ENCODE measurements around the gene TRAF4. TPM values are rescaled to one million over a fixed set of nuclear protein-coding genes. Genes with fewer than 3 reads are reported as not detected.
"Not testable (repeated sequence)": the region's sequence is repeated elsewhere in the genome, so short reads cannot be mapped to it uniquely, and the experiment has no call there.

TRAF4 gene
- total RNA-seq, 2 experiments from 2014 or later: 75.9 to 80.4 TPM

DNA sequence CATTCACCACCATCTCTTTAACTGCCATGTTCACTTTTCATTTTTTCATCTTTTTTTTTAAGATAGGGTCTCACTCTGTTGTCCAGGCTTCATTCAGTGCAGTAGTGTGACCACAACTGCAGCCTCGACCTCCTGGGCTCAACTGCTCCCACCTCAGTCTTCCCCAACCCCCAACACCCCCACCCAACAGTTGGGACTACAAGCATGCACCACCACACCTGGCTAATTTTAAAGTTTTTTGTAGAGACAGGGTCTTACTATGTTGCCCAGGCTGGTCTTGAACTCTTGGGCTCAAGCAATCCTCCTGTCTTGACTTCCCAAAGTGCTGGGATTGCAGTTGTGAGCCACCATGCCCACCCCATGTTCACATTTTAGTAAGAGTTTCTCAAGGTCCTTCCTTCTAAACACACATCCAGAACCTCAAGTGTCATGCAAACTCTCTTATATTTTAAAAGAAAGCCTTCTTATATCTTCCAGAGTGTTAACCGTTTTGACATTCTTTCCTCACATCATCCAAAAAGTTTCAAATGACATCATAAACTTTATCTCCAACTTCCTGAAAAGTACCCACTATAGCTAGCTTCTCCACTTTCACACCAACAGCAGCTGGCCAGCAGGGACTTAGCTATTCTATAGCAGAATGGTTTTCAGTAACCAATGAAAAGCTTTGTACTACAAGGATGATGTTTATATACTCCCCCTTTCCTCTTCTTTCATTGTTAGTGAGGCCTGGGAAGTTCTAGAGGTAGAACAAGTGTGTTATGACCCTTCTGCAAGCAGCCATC is 49.3 kb downstream of the TRAF4 start:
- Mint-ChIP-seq H3K4me1 (ENCODE audit: low read depth) (peaks cover 29% of the 10 kb centered on the region), H3K9me3 (no peaks in the 10 kb centered on the region), H3K27me3 (ENCODE audit: low read depth) (no peaks in the 10 kb centered on the region), H3K27ac (no peak overlapping the region), H3K4me3 (no peak overlapping the region), H3K36me3 (ENCODE audit: low read depth) (no peaks in the 10 kb centered on the region)
- intact Hi-C loops (cut with micrococcal nuclease): no loop called here
- no peak for DNase-seq
- CTCF ChIA-PET: interaction anchor here (0.7 to 2.4 kb wide), 4 partner anchors 30 to 415 kb away, joined by 4 to 8 read pairs (median 4); no protein-coding TSS in a partner anchor

DNA sequence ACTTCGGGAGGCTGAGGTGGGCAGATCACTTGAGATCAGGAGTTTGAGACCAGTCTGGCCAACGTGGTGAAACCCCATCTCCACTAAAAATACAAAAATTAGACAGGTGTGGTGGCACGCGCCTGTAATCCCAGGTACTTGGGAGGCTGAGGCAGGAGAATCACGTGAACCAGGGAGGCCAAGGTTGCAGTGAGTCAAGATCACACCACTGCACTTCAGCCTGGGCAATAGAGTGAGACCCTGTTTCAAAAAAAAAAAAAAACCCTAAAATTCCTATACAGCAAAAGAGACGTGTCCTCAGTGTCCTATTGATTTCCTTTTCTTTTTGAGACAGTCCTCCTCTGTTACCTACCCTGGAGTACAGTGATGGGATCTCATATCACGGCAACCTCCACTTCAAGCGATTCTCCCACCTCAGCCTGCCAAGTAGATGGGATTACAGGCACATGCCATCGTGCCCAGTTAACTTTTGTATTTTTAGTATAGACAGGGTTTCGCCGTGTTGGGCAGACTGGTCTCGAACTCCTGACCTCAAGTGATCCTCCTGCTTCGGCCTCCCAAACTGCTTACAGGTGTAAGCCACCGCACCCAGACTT is 51.1 kb downstream of the TRAF4 start:
- H3K36me3 Mint-ChIP-seq (ENCODE audit: low read depth); H3K27me3 Mint-ChIP-seq (ENCODE audit: low read depth); H3K4me3 Mint-ChIP-seq; H3K27ac Mint-ChIP-seq; H3K9me3 Mint-ChIP-seq; DNase-seq: not testable (repeated sequence)
- intact Hi-C loops (cut with micrococcal nuclease): loop anchor here (5.0 kb wide), 1 partner anchor 37 kb away; no protein-coding TSS in a partner anchor
- CTCF ChIA-PET: interaction anchor here (2.4 kb wide), 1 partner anchor 31 kb away, joined by 8 read pairs; no protein-coding TSS in a partner anchor
- peaks cover 21% of the 10 kb centered on the region for H3K4me1 Mint-ChIP-seq (ENCODE audit: low read depth)

DNA sequence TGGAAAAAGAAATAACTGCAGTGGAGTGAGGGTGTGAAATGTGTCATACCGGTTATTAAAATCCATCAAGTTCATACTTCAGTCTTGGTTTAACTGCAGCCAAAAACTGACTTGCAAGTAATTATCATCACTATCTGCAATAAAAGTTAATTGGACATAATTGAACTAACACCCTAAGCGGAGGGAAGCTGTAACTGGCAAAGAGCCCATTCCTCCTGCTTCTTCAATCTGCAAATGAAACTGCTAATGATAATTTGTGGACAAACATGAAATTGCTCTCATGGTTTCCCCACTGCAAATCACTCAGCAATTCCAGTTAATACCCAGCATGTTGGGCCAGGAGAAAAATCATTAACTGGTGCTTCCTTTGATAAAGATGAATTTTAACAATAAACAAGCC is 52.3 kb downstream of the TRAF4 start:
- CTCF ChIA-PET: no interaction called here
- no peaks in the 10 kb centered on the region for H3K9me3 Mint-ChIP-seq
- intact Hi-C loops (cut with micrococcal nuclease): loop anchor here (5.0 kb wide), 1 partner anchor 36 kb away; no protein-coding TSS in a partner anchor
- H3K4me1 Mint-ChIP-seq (ENCODE audit: low read depth): peaks cover 15% of the 10 kb centered on the region
- H3K4me3 Mint-ChIP-seq: no peak overlapping the region
- no peak overlapping the region for H3K27ac Mint-ChIP-seq
- peaks cover 2% of the 10 kb centered on the region for H3K36me3 Mint-ChIP-seq (ENCODE audit: low read depth)
- H3K27me3 Mint-ChIP-seq (ENCODE audit: low read depth): no peaks in the 10 kb centered on the region
- DNase-seq: no peak

Other genes starting within 250 kb of the TRAF4 start
- gene FOXN1, start 237.7 kb upstream of the TRAF4 start, total RNA-seq: not detected
- 10 to 100 TPM; 48.6 to 50.3 TPM for gene UNC119, start 191.4 kb upstream of the TRAF4 start, total RNA-seq
- gene PIGS, start 172.5 kb upstream of the TRAF4 start, total RNA-seq: 10 to 100 TPM; 34.8 to 36.0 TPM
- gene ALDOC, start 167.1 kb upstream of the TRAF4 start, total RNA-seq: 10 to 100 TPM; 65.6 to 66.2 TPM
- gene SPAG5, start 145.0 kb upstream of the TRAF4 start, total RNA-seq: 100 to 1,000 TPM; 210 to 216 TPM
- 10 to 100 TPM; 15.6 TPM for gene RSKR, start 129.8 kb upstream of the TRAF4 start, total RNA-seq
- 10 to 100 TPM; 89.4 to 92.0 TPM for gene BLTP2, start 98.9 kb upstream of the TRAF4 start, total RNA-seq
- 10 to 100 TPM; 30.3 to 30.9 TPM for gene SDF2, start 82.1 kb upstream of the TRAF4 start, total RNA-seq
- 10 to 100 TPM; 50.8 to 52.1 TPM for gene SUPT6H, start 81.8 kb upstream of the TRAF4 start, total RNA-seq
- gene PROCA1, start 32.1 kb upstream of the TRAF4 start, total RNA-seq: 1 to 10 TPM; 2.1 to 3.1 TPM
- gene RAB34, start 26.1 kb upstream of the TRAF4 start, total RNA-seq: 10 to 100 TPM; 10.2 to 12.3 TPM
- 1,000 to 10,000 TPM; 2,756 to 2,921 TPM for gene RPL23A, start 24.0 kb upstream of the TRAF4 start, total RNA-seq
- 1 to 10 TPM; 4.0 to 4.6 TPM for gene TLCD1, start 17.8 kb upstream of the TRAF4 start, total RNA-seq
- gene NEK8, start 15.2 kb upstream of the TRAF4 start, total RNA-seq: 1 to 10 TPM; 3.1 to 3.2 TPM
- 10 to 100 TPM; 11.2 TPM for gene FAM222B, start 98.8 kb downstream of the TRAF4 start, total RNA-seq
- gene ERAL1, start 111.0 kb downstream of the TRAF4 start, total RNA-seq: 10 to 100 TPM; 51.2 to 60.4 TPM
- gene FLOT2, start 153.7 kb downstream of the TRAF4 start, total RNA-seq: 10 to 100 TPM; 66.0 to 71.5 TPM
- 10 to 100 TPM; 20.1 to 20.9 TPM for gene DHRS13, start 159.1 kb downstream of the TRAF4 start, total RNA-seq
- gene PHF12, start 207.5 kb downstream of the TRAF4 start, total RNA-seq: 10 to 100 TPM; 52.8 to 56.7 TPM